HG02588 (cell line): Measurements from ENCODE around the gene ATP1B4.
A peak's percentile ranks its signal among the peaks of the same experiment; 100 is the strongest.
"Not testable (repeated sequence)": the region's sequence is repeated elsewhere in the genome, so short reads cannot be mapped to it uniquely, and the experiment has no call there.

Source experiments
- ATAC-seq: cut with Tn5 transposase; IDR thresholded peaks from one replicate; pipeline ENCODE4 v1.9.1; 2021; ENCODE audit warnings: mild to moderate bottlenecking, moderate library complexity; ENCODE audit not compliant: unreplicated experiment

Gene ATP1B4

DNA sequence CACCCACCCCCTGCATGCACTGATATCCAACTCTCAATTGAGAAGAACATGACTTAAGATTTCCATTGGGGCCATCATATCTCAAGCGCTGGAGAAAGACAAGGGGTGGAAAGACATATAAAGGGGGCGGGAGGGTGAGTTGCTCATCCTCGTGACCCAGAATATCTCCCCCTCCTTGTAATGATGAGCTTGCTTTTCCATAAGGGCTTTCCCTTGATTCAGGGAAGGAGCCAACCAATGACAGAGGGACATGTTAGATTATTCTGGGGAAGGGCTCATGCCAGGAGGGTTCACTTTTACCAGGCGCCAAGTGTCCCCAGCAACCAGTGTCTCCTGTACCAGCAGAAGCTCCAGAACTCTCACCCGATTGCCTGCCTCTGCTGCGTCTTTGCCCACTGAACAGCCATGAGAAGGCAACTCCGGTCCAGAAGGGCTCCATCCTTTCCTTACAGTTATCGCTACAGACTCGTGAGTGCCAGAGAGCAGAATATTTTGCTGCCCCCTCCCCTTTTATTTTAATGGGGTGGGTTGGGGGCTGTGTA lies at the start of gene ATP1B4:
Gene ATP1B4, plus strand, starts transcription at position 326 of the 542 bp plus-strand sequence. Its CDS starts 80 bp downstream, at position 406.
- ATAC-seq: no peak

DNA sequence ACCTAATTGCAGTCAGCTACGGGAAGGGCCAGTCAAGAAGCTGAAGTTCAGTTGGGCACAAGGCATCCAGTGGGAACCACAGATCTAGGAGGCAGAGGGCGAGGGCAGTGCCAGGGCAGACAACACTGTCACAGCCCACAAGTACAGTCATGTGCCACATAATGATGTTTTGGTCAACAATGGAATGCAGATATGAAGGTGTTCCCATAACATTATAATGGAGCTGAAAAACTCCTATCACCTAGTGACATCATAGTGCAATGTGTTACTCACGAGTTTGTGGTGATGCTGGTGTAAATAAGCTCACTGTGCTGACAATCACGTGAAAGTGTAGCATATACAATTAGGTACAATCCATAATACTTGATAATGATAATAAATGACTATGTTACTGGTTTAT lies 46.1 kb upstream of the ATP1B4 start:
- ATAC-seq: no peak

DNA sequence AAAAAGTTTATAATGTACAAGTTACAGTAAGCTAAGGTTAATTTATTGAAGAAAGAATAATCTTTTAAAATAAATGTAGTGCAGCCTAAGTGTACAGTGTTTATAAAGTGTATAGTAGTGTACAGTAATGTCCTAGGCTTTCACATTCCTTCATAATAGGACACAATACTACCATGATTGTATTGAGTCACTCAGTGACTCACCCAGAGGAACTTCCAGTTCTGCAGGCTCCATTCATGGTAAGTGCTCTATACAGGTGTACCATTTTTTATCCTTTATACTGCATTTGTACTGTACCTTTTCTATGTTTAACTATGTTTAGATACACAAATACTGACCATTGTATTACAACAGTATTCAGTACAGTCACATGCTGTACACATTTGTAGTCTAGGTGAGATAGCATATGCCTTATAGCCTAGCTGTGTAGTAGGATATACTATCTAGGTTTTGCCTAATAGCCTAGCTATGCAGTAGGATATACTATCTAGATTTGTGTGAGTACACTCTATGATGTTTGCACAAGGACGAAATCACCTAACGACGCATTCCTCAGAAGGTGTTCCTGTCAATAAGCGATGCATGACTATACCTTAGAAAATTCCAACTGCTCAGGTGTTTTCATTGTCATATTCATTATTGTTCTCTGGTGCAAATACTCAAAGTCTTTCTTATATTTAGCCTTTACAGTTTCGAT lies 45.2 kb upstream of the ATP1B4 start:
- no peak for ATAC-seq

DNA sequence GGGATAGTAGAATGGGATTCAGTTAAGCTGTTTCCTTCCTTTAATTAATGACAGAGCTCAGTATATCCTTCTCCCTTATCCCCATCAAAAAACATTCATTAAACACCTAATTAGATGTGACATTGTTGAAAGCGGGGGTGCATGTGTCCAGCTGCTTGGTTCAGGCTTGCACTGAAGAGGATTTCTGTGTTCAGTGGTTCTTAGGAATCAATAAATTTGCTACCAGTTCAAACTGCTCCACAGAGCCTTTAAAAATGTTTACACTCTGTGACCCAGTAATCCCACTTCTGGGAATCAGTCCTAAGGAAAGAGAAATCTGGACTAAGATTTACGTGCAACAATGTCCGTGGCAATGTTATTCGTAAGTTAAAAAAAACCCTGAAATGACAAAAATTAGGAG lies 43.5 kb upstream of the ATP1B4 start:
- ATAC-seq: no peak

GRCh38 chrX:120321520-120322281 lies 40.2 kb upstream of the ATP1B4 start:
- no peak for ATAC-seq

- ATAC-seq: no peak
These were observed 30.8 kb upstream of the ATP1B4 start for GRCh38 chrX:120331116-120331515.

DNA sequence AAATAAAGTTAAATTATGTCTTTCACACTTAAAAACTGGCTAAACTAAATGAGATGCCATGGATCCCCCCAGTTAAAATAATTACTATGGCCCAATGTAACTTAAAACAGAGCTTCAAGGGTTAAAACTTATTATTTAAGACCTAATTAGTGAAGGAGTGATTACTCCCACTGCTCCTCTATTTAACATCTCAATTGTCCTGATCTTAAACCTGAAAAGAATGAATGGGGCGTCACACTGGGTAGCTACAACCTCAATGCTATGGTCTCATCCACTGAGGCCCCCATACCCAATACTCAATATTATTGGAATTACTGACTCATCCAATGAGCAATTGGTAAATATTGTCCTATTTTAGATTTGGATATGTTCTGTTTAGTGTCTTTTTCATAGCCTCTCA lies 29.5 kb upstream of the ATP1B4 start:
- no peak for ATAC-seq

GRCh38 chrX:120334151-120334550 lies 27.7 kb upstream of the ATP1B4 start:
- no peak for ATAC-seq

DNA sequence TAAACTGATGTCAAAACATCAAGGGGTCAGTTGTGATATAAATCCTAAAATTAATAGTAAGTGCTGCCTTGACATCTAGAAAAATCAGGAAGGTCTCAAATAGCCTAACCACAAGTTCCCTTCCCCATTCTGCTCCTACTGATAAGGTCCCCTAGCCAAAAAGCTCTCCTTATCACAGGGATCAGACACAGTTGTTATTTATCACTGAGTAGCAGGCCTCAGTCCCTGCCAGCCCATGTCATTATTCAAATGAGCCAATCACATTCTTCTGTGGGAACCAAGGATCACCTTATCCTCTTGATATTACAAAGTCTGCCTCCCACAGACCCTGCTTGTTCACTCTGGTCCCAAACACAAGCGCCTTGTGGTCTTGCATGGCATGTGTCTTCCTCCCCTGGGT lies 27.3 kb upstream of the ATP1B4 start:
- ATAC-seq: no peak

GRCh38 chrX:120335289-120335688 lies 26.6 kb upstream of the ATP1B4 start:
- ATAC-seq: no peak

DNA sequence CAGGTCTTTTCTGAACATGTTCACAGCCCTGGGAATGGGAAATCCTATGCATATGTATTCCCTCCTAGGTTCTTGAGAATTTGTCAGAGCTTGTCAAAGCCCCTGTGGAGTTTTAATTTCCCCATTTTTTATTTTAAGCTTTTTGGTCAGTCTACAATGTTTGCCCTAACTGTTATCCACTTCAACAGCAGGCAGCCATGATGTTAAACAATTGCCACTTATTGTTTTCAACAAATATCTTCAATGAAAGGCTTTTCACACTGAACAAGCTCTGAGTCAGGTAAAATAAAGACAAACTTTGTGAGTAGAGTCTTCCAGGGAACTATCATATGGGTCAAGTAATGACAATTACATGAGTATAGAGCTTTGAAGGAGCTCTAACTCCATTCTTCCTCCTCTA lies 25.0 kb upstream of the ATP1B4 start:
- no peak for ATAC-seq

DNA sequence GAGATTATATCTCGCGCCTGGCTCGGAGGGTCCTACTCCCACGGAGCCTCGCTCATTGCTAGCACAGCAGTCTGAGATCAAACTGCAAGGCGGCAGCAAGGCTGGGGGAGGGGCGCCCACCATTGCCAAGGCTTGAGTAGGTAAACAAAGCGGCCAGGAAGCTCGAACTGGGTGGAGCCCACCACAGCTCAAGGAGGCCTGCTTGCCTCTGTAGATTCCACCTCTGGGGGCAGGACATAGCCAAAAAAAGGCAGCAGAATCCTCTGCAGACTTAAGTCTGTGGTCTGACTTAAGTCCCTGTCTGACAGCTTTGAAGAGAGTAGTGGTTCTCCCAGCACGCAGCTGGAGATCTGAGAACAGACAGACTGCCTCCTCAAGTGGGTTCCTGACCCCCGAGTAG lies 17.3 kb upstream of the ATP1B4 start:
- ATAC-seq: not testable (repeated sequence)

GRCh38 chrX:120350450-120351138 lies 11.3 kb upstream of the ATP1B4 start:
- no peak for ATAC-seq

DNA sequence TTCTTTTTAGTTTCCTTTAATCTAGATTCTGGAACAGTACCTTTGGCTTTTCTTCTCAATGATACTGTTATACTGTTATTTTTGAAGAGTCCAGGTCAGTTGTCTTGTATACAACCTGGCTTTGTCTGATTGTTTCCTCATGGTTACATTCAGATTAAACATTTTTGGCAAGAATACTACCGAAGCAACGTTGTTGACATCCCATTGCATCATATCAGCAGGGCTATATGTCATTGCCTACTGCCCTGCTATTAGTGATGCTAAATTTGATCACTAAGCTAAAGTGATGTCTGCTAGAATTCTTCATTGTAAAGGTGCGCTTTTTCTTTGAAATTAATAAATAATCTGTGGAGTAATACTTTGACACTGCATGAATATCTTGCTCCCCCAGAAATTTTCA lies 5.8 kb upstream of the ATP1B4 start:
- no peak for ATAC-seq

DNA sequence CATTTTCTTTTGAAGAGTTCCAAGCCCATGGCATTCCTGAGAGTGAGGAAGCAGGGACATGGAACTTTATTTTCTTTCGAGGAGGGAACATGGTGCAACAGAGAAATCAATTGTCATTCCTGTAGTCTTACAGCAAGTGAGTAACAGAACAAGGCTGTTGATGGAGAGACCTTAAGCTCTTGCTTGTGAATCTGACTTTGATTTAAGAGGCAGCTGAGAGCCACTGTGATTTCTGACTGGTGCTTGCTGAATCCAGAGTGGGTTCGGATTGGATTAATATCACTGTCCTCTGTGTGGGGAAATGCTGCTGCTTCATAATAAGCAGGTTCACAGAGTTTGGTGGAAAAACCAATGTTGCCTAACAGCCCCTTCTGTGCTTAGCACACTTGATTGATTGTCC lies 4.7 kb upstream of the ATP1B4 start:
- no peak for ATAC-seq

DNA sequence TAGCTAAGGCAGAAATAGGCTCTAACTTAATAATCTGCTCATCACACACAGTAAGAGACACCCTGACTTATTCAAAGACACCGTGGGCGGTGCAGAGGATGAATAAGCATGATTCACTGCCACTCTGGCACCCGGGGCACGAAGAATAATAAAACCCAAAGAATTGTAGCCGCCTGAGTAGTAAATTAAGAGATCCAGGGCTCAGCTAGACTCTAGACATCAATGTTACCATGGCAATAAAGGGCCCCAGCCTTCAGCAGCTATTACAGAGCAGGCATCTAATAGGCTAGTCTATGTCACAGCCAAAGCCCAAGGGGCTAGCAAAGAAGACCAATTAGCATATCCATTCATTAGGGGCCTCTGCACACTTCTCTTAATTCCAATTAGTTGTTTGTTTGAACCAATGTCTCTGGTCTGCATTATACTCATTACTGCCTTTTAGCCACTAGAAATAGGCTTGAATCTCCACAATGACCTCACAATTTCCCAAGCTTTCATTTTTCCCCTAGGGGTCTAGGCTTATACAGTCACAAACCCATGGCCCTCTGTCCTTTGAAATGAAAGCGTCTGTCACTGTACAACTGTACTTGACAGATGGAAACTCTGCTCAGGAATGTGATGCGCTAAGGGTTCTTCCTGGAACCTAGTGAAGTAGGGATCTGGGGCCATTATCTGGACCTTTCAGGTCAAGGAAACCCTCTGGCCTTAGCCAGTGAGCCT lies 3.0 kb upstream of the ATP1B4 start:
- ATAC-seq: no peak

DNA sequence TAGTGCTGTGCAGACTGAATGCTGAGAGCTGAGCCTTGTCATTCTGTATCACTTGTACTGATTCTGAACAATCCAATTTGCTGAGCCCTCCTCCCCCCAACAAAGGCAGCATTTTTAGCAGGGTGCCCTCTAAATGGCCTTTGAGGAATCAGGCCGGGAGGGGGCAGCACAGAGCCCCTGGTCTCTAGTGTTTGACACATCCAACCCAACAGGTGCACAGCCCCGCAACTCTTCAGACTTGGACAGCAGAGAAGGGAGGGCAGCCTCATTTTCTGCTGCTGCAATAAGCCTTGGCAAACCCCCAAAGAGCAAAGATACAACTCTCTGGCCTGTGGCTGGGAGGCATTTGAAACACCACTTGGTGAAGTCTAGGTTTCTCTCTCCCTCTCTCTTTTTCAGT lies 3.4 kb downstream of the ATP1B4 start:
- ATAC-seq: peak; percentile 59

- no peak for ATAC-seq
These were observed 4.1 kb downstream of the ATP1B4 start for GRCh38 chrX:120365968-120366367.

DNA sequence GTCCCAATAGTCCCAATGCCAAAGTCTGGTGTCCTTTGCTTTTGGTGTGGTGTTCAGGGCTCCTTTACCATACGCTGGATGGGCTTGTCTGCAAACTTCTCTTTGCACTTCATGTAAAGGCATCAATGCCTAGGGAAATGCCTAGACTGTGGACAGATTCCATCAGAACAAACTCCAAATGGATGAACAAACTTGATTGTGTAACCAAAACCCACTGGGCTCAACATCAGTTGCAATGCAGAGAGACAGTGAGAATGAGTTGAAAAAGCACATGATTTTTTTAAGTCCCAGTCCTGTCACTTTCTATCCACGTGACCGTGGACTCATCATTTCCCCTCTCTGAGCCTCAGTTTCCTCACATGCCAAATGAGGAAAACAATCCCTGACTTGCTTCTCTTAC lies 4.9 kb downstream of the ATP1B4 start:
- ATAC-seq: no peak

DNA sequence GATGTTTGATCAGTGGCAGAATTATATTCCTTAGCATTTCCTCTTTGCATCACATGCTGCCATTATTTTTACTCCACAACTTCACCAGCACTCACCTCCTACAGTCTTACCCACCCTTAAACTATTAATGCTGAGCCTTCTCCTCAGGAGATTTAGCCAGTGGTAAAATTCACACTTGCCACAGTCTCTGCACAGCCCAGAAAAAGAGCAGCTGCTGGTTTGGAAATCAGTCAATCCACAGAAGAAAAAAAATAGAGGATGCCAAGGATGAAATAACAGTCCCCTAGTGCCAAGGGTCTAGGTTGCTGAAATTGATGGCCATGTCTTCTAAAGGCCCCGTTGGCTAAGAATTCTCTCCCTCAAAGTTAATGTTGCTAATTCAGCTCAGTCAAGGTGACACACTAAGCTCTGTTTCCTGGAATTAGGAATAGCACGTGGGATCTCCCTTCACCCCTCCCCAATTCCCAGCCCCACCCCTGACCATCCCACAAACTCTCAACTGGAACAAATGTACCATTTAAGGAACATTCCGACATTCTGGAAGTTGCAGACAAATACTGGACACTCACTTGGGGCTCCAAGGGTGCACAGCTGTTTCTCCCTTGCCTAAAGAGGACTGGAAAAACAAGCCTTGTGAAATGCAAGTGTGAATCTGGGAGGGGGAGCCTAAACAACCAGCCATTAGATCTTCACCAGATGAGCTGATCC lies 5.7 kb downstream of the ATP1B4 start:
- no peak for ATAC-seq
